ENCODE results near the gene PRR19. TPM values are rescaled to one million over a fixed set of nuclear protein-coding genes. Genes with fewer than 3 reads are reported as not detected.

PRR19 gene
- total and polyA plus RNA-seq, 4 donors = 0.23 to 1.0 (median 0.77) TPM

- peak; percentile 86 for TF ChIP-seq CTCF (IDR thresholded peaks at IDR 0.05; ENCODE audit: control extremely low read depth, extremely low read depth)
- Histone ChIP-seq H3K36me3 (ENCODE audit: control insufficient read depth in 4 of 4, insufficient read depth in 4 of 4, low read length in 4 of 4) (peaks cover 10 to 46% (median 22%) of the 10 kb centered on the region in 4 donors), H3K4me3 (no peak overlapping the region), H3K27ac (ENCODE audit: low read depth in 1 of 2, low read length in 1 of 2) (no peak overlapping the region), H3K9me3 (ENCODE audit: control insufficient read depth in 4 of 4, insufficient read depth in 3 of 4, low read length in 3 of 4) (no peaks in the 10 kb centered on the region), H3K4me1 (ENCODE audit: control insufficient read depth in 5 of 5, insufficient read depth in 5 of 5, low read length in 5 of 5) (peaks cover 0 to under 1% (median 0%) of the 10 kb centered on the region in 5 donors), H3K27me3 (ENCODE audit: control insufficient read depth in 3 of 3, insufficient read depth in 3 of 3, low read length in 2 of 3) (no peaks in the 10 kb centered on the region), H3K9ac (ENCODE audit: insufficient read depth in 1 of 2, low read length in 2 of 2) (no peak overlapping the region)
- peak; percentile 66 to 81 (median 69) for DNase-seq
- ATAC-seq (ENCODE audit: insufficient read depth, low FRiP score) = peak; percentile 74
- 82% methylated on average over 6 of the region's 6 CpGs for WGBS, 2 donors
Observed at GRCh38 chr19:42295831-42296525, 6.0 kb upstream of the PRR19 start.

- no peak for ATAC-seq (ENCODE audit: insufficient read depth, low FRiP score)
- H3K27me3 ChIP-seq (ENCODE audit: control insufficient read depth in 3 of 3, insufficient read depth in 3 of 3, low read length in 2 of 3) = no peaks in the 10 kb centered on the region
- H3K4me1 ChIP-seq (ENCODE audit: control insufficient read depth in 5 of 5, insufficient read depth in 5 of 5, low read length in 5 of 5) = peaks cover 0 to 7% (median 4%) of the 10 kb centered on the region in 5 donors
- no peak overlapping the region for H3K4me3 ChIP-seq
- H3K9ac ChIP-seq (ENCODE audit: insufficient read depth in 1 of 2, low read length in 2 of 2) = no peak overlapping the region
- DNase-seq = no peak
- TF ChIP-seq CTCF (IDR thresholded peaks at IDR 0.05; ENCODE audit: control extremely low read depth, extremely low read depth) = no peak
- WGBS, 2 donors = 91 to 98% methylated on average over 15 of the region's 15 CpGs
- H3K27ac ChIP-seq (ENCODE audit: low read depth in 1 of 2, low read length in 1 of 2) = no peak overlapping the region
- H3K9me3 ChIP-seq (ENCODE audit: control insufficient read depth in 4 of 4, insufficient read depth in 3 of 4, low read length in 3 of 4) = no peaks in the 10 kb centered on the region
- H3K36me3 ChIP-seq (ENCODE audit: control insufficient read depth in 4 of 4, insufficient read depth in 4 of 4, low read length in 4 of 4) = peaks cover 7 to 37% (median 16%) of the 10 kb centered on the region in 4 donors
Observed at GRCh38 chr19:42297039-42297438, 4.9 kb upstream of the PRR19 start.

- DNase-seq = no peak
- H3K9me3 ChIP-seq (ENCODE audit: control insufficient read depth in 4 of 4, insufficient read depth in 3 of 4, low read length in 3 of 4) = no peaks in the 10 kb centered on the region
- H3K36me3 ChIP-seq (ENCODE audit: control insufficient read depth in 4 of 4, insufficient read depth in 4 of 4, low read length in 4 of 4) = peaks cover 0 to 4% (median 0%) of the 10 kb centered on the region in 4 donors
- no peak overlapping the region for H3K4me3 ChIP-seq
- TF ChIP-seq CTCF (IDR thresholded peaks at IDR 0.05; ENCODE audit: control extremely low read depth, extremely low read depth) = no peak
- H3K9ac ChIP-seq (ENCODE audit: insufficient read depth in 1 of 2, low read length in 2 of 2) = no peak overlapping the region
- H3K4me1 ChIP-seq (ENCODE audit: control insufficient read depth in 5 of 5, insufficient read depth in 5 of 5, low read length in 5 of 5) = peaks cover 0 to 17% (median 4%) of the 10 kb centered on the region in 5 donors
- ATAC-seq (ENCODE audit: insufficient read depth, low FRiP score) = no peak
- no peak overlapping the region for H3K27ac ChIP-seq (ENCODE audit: low read depth in 1 of 2, low read length in 1 of 2)
- H3K27me3 ChIP-seq (ENCODE audit: control insufficient read depth in 3 of 3, insufficient read depth in 3 of 3, low read length in 2 of 3) = no peaks in the 10 kb centered on the region
- 62 to 81% methylated on average over 11 of the region's 11 CpGs for WGBS, 2 donors
Observed at GRCh38 chr19:42303101-42303464, 1.2 kb downstream of the PRR19 start.
